Measurements from ENCODE around the gene CSRP3.

Gene CSRP3

DNA sequence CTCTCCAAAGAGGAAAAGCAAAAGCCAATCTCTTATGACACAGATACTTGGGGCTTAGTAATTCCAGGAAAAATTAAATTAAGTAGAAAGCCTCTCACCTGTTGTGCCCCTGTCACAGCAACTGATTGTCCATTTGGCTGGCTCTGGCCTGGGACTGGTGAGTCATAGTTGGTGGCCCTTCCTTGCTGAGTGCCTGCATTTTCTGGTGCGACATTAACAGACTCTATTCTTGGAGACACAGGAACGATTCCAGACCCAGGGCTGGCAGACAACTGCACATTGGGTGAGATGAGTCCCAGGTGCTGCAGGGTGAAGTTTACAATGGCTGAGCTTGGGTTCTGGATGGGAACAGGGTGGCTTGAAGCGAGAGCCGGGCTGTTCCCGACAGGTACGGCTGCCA is 23.3 kb upstream of the CSRP3 start:
- no peak for DNase-seq

DNA sequence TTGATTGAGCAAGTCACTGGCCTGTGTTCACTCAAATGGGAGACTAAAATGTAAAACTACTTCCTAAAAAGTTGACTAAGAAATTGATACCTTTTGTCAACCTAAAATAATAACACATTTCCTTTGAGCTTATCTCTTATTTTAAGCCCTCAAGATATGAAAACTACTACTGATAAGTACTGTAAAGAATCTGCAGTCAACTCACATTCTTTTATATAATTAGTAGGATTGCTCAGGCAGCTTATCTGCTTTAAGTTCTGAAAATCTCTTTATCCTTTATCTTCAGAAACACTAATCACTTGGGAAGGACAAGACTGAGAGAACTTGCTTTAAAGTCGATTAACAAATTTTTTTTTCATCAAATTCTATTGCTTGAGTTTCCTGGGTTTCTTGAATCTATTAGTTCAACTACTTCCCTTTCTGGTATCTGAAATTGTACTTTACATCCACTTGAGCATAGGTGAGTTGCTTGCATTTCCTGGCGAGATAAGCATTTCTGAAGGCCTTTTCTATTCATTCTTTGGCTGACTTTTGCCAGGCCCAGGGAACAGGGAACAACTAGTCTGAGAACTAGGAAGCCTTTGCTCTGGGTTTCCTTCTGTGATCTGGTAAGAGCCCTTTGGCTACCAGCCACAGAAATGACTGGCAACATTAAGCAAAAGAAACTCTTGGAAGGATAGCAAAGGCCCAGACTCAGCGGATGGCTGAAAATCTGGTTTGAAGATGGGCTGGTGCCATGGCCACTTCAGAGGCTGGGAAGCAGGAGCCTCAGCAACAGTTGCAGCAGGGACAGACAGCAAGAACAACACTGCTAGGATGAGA is 19.3 kb upstream of the CSRP3 start:
- no peak for DNase-seq

DNA sequence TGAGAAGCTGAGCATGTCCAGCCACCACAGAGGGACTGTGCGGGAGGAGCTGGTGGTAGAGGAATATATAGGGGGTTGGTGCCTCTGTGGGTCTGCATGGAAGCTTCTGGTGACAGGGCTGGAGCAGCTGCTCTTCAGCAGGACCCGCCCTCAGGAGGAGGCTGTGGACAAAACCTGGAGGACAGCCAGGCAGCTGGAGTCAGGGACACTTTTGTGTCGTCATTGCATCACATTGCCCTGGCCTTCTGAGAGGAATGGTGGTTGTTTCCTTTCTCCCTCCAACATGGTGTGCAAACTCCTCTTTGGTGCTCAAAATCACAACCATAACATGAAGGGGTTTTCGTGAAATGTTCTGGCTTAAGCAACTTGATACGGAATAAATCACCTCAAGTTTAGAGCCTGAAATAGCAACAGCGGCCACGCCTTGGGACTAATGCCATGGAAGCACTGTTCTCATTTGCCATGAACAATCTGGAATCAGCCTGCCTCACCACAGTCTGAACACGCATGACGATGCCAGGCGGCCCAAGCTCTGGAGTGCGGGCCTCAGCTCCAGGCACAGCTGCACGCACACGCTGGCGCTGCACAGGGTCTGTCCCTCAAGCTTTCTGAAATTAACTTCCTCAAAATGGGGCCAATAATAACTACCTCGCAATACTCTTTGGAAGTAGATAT is 17.1 kb upstream of the CSRP3 start:
- peak; percentile 27 for DNase-seq

DNA sequence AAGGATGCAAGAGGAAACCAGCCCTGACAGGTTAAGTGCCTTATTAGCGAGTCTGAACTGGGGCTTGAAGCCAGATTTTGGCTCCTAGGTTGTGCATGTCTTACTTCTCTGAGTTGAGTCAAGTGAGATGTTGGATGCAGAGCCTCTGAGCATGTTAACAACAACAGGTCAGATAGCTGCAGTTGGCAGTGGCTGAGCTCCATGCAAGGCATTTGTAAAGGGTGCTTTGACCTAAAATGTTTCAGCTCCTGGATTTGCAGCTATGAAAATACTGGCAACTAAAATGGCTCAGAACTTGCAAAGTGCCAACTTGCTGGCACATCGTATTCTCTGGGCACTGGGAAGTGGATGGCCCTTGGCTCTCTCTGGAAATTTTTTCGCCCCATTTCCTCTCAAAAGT is 16.4 kb upstream of the CSRP3 start:
- DNase-seq = no peak

DNA sequence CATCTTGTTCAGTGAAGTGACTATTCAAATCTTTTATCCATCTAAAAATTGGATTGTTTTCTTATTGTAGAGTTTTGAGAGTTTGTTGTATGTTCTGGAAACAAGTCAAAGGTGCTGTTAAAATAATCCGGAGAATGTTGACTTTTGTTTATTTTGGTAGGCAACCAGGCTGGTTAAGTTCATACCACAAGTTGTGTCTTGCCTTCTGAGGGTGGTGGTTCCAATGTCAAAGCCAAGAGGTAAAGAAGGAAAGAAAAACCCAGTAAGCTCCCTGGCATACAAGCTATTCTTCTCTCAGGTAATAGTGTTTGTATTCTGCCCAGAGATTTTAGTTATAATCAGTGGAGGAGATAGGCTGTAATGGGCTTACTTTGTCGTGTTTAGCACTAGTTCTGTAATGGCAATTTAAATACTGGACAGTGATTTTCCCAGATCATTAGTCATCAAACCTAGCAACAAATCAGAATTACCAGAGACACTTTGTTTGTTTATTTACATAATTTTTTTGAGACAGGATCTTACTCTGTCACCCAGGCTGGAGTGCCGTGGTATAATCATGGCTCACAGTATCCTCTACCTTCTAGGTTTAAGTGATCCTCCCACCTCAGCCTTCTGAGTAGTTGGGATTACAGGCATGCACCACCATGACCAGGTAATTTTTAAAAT is 15.1 kb upstream of the CSRP3 start:
- no peak for DNase-seq

DNA sequence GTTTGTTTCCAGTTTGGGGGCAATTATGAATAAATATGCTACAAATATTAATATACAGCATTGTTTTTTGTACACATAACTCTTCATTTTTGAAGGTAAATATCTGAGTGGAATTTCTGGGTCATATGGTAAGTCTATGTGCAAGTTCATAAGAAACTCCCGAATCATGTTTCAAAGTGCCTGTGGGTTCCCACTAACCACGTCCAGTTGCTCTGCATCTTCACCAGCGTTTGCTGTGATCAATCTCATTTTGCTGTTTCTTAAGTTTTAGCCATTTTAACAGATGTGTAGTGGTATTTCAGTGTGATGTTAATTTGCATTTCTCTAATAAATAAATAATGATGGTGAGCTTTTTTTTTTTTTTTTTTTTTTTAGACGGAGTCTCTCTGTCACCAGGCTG is 14.2 kb upstream of the CSRP3 start:
- DNase-seq = no peak

DNA sequence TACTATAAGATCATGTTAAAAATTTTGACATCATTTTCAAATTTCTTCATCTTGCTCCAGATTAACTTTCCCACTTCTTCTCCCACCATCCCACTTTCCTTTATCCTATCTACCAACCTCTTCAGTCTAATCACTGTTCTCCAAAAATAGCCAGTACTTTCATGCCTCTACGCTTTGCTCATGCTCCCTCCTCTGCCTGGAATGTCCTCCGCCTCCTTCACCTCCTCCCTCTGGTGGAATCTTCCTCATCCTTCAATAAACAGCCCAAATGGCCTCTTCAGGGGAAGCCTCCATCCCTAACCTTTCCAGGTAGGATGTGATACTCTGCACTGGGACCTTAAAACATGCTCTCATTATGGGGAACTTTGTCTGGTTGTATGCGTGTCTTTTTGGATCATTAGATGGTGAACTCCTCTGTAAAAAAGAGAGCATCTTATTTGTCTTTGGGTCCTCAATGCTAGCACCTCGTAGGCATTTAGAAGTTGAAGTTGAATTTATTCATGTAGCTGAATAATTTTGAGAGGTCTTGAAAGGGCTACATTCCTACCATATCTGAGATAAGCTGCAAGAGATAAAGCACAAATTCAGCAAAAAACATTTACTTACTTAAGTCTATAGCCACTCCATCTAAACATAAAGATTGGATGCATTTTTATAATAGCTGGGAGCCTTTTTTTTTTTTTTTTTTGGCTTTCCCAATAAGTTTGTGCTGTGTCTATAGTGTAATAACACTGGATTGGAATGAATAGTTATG is 8.0 kb upstream of the CSRP3 start:
- DNase-seq = no peak

DNA sequence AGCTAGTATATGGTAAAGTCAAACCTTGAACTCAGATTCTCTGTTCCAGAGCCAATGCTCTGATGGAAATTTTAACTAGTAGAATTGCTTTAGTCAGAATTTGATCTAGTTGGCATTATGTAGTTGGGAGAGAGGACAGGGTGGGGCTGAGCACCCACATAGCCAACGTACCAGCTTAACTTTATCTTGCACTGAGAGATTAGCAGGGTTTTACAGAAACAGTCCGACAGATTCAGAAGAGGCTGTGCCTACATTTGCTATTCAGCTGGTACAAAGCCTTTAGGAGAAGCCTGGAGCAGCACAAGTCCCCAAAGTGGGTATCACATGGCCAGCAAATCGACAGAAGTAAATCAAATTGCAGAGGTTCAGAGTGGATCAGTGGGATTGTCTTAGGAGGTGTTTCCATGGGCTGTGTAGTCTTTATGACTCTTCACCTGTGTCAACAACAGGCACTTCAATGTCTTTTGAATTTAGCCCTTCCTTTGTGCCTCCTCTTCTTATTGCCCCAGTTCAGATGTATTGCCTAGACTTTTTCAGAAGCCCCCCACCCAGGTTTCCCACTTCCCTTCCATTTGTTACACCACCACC is 7.3 kb upstream of the CSRP3 start:
- no peak for DNase-seq

DNA sequence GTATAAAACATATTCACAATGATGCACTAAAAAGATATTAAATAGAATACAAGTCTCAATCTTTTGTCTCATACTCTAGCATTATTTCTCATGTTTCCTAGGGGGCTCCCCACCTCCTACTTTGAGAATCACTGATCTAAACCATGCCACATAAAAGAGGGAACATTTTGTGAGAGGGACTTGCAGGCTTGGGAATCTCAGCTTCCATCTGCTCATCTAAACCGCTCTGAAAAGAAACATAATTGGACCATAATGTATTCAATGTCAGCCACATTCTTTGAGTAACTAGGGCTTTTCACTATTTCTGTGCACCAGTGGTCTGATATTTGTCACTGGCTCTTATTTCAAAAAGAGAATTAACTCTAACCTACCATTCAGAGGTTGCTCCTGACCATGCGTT is 6.4 kb upstream of the CSRP3 start:
- no peak for DNase-seq

DNA sequence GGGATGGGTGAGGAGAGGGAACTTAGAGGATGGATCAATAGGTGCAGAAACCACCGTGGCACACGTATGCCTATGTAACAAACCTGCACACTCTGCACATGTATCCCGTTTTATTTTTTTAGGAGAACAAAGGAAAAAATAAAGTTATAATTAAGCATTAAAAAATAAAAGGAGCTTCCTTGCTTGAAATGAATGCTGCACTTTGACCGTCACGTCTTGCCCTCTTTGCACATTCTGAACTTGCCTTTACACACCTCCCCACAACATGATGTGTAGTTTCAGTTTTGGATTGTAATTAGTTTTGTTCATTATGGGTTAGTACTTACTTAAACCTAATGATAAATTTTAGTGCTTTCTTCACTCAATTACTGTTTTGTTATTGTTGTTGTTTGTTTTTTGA is 3.1 kb upstream of the CSRP3 start:
- no peak for DNase-seq

DNA sequence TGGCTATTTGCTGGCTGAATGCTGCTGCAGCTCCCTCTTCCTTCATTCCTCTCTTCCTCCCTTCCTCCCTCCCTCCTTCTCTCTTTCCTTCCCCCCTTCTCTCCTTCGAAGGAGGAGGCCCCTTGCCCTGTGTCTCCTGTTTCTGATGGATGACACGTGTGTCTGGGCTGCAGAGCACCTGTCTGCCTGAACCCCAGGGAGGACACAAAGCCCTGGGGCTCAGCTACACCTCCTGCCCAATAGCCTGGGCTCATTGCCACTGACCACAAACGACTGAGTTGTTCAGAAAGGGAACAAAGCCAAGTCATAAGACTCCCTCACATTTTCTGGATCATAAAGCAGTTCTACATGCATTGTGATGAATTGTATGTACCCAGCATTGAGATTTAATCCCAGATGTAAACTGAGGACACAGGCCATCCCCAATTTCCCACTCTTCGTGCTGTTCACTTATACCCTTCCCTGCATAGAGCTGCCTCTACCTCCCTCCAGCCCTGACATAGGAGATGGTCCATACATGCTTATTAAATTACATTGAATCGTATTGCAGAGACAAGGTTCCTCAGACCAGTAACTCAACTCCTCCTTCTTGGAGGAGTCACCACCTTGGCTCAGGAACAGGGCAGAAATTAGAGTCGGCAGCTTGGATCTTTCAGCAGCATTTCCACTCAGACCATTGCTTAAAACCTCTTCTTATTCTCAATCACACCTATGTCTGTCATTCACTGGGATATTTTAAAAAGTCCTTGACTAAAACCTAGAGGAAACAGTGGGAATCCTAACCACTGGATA is 1.2 kb downstream of the CSRP3 start:
- no peak for DNase-seq

DNA sequence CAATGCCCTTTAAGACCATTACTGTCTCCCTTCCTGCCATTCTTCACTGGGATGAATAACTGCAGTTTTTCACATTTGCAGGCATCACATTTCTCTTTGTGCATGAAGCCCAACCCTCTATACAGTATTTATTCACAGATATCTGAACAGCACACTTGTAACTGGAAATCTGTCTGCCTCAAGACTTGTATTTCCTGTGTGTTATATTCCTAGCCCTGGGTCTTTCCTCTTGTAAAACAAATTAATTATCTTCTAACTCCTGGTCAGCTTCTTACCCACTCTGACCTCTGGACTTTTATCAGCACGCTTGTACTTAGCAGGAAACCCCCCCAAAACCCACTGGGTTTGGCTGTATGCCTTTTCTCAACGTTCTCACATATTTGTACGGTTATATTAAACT is 2.0 kb downstream of the CSRP3 start:
- no peak for DNase-seq

DNA sequence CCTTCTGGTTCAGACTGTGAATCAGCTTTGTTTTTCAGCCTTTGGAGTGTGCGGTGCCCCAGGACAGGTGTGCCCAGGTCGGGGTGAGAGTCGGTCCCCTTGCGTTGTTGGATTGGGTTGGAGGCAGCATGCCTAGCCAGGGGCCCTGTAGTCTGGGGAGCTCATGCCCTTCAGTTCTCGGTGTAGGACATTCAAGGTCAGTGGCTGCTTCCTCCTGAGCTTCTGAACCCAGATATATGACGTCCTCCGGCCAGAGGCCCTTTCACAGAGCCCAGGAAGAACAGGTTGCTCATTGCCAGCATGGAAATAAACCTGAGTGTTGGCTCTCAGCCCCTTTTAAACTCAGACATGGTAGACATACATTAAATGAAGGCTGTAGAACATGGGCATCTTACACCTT is 2.7 kb downstream of the CSRP3 start:
- no peak for DNase-seq

DNA sequence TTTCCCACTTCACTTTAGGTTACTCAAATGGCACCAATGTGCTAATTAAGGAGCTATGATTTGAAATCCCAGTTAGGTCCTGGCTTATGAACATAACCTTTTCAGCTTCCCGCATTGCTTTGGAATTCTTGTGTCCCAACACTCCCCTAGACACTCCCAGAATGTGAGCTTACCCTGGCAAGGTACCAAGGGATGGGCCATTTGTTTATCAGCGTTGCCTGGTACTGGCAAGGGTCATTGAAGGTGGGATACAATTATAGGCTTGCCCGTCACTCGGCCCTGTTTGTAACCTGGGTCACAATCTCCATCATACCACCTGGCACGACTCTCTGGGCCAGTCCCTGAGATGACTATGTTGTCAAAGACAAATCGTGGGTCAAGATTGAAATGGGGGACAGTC is 5.4 kb downstream of the CSRP3 start:
- DNase-seq = no peak

DNA sequence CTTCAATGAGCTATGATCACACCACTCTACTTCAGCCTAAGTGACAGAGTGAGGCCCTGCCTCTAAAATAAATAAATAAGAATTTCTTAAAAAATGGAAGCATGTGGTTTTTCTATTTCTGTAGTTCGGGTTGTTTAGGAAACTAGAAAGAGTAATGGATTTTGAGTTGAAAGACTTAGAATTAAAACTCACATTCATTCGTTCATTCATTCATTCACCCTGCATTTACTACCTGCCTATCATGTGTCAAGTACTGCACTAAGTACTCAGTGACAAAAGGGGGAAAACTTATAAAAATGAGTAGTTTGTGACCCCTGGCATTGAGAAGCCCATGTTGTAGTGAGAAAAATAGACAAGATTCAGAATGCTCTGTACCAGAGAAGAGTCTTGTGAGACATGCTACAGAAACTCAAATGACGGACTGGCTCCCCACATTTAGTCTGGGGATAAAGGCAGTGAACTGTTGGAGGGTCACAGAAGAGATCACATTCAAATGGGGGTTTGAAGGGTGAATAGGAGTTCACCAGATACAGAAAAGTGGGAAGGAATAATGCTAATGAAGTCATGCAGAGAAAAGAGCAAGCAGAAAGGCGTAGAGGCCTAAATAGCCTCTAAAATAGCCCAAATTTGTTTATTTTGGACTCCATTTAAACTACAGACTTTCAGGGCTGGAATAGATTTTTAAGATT is 7.0 kb downstream of the CSRP3 start:
- DNase-seq = no peak

DNA sequence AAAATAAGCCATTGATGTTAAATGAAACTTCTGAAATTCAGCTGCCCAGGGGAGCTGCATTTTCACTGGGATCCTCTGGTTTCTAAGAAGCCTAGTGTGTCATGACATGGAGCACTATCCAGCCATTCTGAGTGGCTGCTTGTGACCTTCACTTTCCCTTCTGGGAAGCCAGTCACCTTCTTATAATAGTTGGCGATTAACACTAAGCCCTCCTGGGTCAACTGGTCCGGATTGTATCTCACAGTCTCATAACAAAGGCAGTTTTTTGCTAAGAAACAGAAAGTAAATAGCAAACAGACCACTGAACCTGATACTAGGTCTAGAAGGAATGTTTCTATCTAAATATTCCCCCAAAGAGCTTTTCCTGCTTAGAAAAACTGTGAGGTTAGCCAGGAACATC is 7.9 kb downstream of the CSRP3 start:
- no peak for DNase-seq

DNA sequence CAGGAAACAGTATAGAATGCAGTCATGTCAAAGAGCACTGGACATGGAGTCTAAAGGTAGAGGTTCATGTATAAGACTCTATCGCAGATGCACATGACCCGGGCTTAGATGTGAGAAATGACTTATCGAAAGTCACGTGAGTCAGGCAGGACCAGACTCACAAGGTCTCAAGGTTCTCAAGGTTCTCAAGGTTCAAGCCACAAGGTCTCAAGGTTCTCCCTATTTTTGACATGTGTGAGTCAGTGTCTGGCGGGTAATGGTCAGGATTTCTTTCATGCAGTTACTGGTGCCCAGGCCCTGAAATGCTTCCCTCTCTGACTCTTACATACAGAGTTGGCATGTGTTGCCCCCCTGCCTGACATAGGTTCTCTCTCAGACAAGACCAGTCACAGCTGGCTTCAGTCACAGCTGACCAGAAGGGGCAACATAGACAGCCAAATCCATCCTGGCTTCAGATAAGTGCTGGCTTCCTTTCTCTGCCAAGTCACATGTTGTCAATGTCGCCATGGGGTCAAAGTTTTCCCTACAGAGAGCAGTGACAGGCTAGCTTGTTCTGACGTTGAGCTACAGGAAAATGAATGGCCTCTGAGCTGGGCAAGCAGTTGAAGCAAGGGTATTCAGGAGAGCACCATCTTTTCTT is 10.1 kb downstream of the CSRP3 start:
- no peak for DNase-seq

DNA sequence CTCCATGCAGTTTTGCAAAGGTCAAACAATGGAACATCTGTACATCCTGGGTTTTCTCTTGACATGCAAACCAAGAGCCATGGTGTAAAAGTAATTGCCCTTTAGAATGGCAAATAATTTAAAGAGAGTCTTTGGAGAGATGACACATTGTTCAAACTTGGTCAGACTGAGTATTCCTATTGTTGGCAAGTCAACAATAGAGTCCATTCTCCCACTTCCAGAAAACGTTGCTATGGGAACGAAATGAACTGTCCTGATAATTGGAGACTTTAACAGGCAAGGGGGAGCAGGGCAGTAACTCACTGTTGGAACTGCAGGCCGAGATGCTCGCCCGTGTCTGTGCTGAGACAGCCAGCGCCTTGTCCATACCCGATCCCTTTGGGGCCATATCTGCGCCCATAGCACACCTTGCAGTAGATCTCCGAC is 13.9 kb downstream of the CSRP3 start:
- no peak for DNase-seq

DNA sequence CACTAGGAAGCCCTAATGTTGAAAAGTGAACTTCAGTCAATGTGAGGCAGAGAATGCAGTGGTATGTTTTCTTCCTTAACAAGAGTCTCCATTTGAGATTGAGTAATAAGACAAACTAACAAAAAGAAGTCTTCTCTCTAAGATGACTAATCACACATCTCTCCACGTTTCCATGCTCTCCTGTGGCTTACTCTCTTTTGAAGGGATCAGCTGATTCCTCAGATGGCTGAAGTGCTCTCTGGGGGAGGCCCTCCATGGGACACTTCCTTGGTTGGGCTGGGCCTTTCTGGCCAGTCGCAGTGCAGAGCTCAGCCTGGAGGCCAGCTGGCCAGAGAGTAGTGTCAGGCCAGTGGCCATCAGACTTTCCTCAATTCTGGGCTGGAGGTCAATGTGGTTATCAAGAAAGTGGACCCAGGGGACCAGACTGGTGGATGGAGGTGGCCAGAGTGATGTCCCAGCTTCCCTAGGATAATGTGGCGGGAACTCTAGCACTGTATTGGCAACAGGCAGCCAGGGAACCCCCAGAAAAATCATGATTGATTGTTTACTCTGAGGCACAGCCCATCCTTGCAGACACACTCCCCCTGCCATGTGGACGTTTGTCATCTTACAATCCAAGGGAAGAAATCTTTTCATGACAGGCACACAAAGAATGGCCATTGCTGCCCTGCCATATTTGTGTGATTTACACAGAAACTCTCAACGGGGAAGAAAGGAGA is 14.5 kb downstream of the CSRP3 start:
- DNase-seq = no peak

DNA sequence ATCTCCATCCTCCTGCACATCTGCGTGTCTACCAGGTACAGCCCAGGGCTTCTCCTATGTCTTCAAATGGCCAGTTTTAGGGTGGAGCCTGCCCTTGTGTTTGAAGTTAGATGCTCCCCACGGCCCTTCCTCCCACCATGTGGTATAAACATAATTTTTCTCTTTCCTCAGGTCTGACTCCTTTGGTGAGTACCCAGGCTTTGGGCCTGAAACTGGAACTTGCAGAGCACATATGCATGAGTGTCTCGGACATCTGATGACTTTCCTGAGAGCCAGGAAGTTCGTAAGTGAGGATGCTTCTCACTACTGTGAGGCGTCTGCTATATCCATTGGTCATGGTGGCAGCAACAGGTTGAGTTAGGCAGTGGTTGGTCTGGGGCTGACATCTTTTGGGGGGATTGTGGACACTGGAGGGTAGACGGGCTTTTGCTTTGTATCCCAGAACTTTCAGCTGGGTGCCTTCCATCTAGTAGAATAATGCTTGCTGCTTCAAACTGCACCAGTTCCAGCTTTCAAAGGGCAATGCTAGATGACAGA is 16.2 kb downstream of the CSRP3 start:
- no peak for DNase-seq
